ENCODE data around the gene RAB30. TPM values are rescaled to one million over a fixed set of nuclear protein-coding genes. Genes with fewer than 3 reads are reported as not detected.

Gene RAB30
- total RNA-seq, 1 experiment from 2014 or later, result 6.2 TPM

DNA sequence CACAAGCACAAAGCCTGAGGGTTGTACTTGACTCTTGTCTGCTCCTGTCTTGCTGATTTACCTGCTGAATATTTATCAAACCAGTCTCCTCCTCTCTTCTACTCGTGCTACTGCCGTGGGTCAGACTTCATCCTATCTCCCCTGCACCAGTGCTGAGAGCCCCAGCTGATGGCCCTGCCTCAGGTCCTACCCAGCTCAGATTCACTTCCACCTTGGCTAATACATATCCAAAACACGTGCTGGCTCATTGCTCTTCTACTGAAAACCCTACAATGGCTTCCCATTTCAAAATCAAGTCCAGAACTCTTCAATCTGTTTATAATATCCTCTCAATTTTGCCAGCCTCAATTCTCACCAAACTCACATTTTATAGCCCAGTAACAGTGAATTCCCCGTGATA is 48.3 kb downstream of the RAB30 start (continued):
- TF ChIP-seq, protein P1, sequence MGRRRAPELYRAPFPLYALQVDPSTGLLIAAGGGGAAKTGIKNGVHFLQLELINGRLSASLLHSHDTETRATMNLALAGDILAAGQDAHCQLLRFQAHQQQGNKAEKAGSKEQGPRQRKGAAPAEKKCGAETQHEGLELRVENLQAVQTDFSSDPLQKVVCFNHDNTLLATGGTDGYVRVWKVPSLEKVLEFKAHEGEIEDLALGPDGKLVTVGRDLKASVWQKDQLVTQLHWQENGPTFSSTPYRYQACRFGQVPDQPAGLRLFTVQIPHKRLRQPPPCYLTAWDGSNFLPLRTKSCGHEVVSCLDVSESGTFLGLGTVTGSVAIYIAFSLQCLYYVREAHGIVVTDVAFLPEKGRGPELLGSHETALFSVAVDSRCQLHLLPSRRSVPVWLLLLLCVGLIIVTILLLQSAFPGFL (CRISPR knock-in tag; IDR thresholded peaks at IDR 0.05; ENCODE audit: borderline replicate concordance), result no peak
- TF ChIP-seq SMAD3 (CRISPR knock-in tag; IDR thresholded peaks at IDR 0.05; ENCODE audit: borderline replicate concordance), result no peak

DNA sequence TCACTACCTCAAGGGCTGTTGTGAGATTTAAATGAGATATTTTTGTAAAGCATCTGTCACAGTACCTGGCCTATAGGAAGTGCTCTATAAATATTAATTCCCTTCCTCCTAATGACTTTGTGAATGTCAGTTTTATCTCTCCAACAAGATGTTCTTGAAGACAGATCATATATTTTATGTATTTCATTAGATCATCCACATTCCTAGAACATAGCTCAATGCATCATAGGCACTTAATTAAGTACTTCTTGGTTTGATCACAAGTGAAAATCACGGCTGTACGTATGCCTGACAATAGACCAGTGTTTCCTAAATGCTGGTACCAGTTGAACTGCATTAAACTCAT is 49.9 kb downstream of the RAB30 start:
- ATAC-seq (no peak), DNase-seq (ENCODE audit: low spot score) (no peak)
- H3K4me1 Mint-ChIP-seq, result peaks cover 33% of the 10 kb centered on the region
- ChIA-PET CTCF (no interaction called here), POLR2A (no interaction called here)
- H3K27ac Mint-ChIP-seq, result no peak overlapping the region
- no peak for TF ChIP-seq SP1 (CRISPR knock-in tag; conservative IDR thresholded peaks at IDR 0.05)
- TF ChIP-seq, protein P2, sequence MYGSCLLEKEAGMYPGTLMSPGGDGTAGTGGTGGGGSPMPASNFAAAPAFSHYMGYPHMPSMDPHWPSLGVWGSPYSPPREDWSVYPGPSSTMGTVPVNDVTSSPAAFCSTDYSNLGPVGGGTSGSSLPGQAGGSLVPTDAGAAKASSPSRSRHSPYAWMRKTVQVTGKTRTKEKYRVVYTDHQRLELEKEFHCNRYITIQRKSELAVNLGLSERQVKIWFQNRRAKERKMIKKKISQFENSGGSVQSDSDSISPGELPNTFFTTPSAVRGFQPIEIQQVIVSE (CRISPR knock-in tag; IDR thresholded peaks at IDR 0.05; ENCODE audit: borderline replicate concordance), result no peak
- TF ChIP-seq, protein P3, sequence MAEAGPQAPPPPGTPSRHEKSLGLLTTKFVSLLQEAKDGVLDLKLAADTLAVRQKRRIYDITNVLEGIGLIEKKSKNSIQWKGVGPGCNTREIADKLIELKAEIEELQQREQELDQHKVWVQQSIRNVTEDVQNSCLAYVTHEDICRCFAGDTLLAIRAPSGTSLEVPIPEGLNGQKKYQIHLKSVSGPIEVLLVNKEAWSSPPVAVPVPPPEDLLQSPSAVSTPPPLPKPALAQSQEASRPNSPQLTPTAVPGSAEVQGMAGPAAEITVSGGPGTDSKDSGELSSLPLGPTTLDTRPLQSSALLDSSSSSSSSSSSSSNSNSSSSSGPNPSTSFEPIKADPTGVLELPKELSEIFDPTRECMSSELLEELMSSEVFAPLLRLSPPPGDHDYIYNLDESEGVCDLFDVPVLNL (CRISPR knock-in tag; IDR thresholded peaks at IDR 0.05; ENCODE audit: borderline replicate concordance, low read depth), result no peak
- TF ChIP-seq, protein P4, sequence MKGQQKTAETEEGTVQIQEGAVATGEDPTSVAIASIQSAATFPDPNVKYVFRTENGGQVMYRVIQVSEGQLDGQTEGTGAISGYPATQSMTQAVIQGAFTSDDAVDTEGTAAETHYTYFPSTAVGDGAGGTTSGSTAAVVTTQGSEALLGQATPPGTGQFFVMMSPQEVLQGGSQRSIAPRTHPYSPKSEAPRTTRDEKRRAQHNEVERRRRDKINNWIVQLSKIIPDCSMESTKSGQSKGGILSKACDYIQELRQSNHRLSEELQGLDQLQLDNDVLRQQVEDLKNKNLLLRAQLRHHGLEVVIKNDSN (CRISPR knock-in tag; IDR thresholded peaks at IDR 0.05), result no peak
- TF ChIP-seq ZNF423 (CRISPR knock-in tag; IDR thresholded peaks at IDR 0.05), result no peak
- TF ChIP-seq GABPB1 (CRISPR knock-in tag; IDR thresholded peaks at IDR 0.05), result no peak
- no peak for TF ChIP-seq PRRX2 (CRISPR knock-in tag; IDR thresholded peaks at IDR 0.05)
- TF ChIP-seq, protein P5, sequence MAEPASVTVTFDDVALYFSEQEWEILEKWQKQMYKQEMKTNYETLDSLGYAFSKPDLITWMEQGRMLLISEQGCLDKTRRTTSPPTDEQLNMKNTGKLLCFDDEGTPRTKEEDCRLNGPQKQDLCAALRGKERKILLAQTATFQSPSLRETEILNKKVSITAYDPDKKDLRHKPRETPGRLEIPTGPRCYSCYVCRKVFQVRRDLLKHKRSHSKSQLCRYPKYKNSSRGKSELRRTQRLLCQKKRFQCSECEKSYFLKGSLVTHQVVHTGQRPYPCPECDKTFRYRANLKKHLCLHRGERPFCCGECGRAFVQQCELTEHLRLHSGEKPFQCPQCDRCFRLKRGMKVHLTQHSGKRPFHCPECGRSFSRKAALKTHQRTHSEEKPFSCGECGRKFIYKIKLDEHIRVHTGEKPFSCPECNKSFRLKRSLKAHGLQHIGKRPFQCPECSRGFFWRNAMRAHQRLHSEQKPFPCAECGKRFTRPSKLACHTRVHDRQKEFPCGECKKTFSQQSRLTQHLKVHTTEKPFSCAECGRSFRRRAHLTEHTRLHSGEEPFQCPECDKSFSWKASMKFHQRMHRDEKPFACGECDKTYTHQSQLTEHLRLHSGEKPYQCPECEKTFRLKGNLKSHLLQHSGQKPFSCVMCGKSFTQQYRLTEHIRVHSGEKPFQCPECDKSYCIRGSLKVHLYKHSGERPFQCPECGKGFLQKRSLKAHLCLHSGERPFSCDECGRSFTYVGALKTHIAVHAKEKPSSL (CRISPR knock-in tag; conservative IDR thresholded peaks at IDR 0.05), result no peak
- TF ChIP-seq NR1H2 (CRISPR knock-in tag; IDR thresholded peaks at IDR 0.05), result no peak
- TF ChIP-seq, protein P6, sequence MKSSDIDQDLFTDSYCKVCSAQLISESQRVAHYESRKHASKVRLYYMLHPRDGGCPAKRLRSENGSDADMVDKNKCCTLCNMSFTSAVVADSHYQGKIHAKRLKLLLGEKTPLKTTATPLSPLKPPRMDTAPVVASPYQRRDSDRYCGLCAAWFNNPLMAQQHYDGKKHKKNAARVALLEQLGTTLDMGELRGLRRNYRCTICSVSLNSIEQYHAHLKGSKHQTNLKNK (CRISPR knock-in tag; IDR thresholded peaks at IDR 0.05), result no peak
- TF ChIP-seq, protein P7, sequence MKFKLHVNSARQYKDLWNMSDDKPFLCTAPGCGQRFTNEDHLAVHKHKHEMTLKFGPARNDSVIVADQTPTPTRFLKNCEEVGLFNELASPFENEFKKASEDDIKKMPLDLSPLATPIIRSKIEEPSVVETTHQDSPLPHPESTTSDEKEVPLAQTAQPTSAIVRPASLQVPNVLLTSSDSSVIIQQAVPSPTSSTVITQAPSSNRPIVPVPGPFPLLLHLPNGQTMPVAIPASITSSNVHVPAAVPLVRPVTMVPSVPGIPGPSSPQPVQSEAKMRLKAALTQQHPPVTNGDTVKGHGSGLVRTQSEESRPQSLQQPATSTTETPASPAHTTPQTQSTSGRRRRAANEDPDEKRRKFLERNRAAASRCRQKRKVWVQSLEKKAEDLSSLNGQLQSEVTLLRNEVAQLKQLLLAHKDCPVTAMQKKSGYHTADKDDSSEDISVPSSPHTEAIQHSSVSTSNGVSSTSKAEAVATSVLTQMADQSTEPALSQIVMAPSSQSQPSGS (CRISPR knock-in tag; IDR thresholded peaks at IDR 0.05; ENCODE audit: borderline replicate concordance, low read depth), result no peak
- no peak for TF ChIP-seq RORB (CRISPR knock-in tag; IDR thresholded peaks at IDR 0.05)
- no peak for TF ChIP-seq ZNF671 (CRISPR knock-in tag; IDR thresholded peaks at IDR 0.05)
- TF ChIP-seq, protein P8, sequence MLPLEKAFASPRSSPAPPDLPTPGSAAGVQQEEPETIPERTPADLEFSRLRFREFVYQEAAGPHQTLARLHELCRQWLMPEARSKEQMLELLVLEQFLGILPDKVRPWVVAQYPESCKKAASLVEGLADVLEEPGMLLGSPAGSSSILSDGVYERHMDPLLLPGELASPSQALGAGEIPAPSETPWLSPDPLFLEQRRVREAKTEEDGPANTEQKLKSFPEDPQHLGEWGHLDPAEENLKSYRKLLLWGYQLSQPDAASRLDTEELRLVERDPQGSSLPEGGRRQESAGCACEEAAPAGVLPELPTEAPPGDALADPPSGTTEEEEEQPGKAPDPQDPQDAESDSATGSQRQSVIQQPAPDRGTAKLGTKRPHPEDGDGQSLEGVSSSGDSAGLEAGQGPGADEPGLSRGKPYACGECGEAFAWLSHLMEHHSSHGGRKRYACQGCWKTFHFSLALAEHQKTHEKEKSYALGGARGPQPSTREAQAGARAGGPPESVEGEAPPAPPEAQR (CRISPR knock-in tag; IDR thresholded peaks at IDR 0.05), result no peak
- TF ChIP-seq, protein P9, sequence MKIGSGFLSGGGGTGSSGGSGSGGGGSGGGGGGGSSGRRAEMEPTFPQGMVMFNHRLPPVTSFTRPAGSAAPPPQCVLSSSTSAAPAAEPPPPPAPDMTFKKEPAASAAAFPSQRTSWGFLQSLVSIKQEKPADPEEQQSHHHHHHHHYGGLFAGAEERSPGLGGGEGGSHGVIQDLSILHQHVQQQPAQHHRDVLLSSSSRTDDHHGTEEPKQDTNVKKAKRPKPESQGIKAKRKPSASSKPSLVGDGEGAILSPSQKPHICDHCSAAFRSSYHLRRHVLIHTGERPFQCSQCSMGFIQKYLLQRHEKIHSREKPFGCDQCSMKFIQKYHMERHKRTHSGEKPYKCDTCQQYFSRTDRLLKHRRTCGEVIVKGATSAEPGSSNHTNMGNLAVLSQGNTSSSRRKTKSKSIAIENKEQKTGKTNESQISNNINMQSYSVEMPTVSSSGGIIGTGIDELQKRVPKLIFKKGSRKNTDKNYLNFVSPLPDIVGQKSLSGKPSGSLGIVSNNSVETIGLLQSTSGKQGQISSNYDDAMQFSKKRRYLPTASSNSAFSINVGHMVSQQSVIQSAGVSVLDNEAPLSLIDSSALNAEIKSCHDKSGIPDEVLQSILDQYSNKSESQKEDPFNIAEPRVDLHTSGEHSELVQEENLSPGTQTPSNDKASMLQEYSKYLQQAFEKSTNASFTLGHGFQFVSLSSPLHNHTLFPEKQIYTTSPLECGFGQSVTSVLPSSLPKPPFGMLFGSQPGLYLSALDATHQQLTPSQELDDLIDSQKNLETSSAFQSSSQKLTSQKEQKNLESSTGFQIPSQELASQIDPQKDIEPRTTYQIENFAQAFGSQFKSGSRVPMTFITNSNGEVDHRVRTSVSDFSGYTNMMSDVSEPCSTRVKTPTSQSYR (CRISPR knock-in tag; IDR thresholded peaks at IDR 0.05), result no peak
- no peak for TF ChIP-seq FOXP1 (CRISPR knock-in tag; IDR thresholded peaks at IDR 0.05; ENCODE audit: borderline replicate concordance)
- no peak for TF ChIP-seq CBFB (CRISPR knock-in tag; IDR thresholded peaks at IDR 0.05; ENCODE audit: low read depth)
- no peak for TF ChIP-seq OVOL2 (CRISPR knock-in tag; IDR thresholded peaks at IDR 0.05; ENCODE audit: borderline replicate concordance)
- no peak for TF ChIP-seq FOXJ3 (CRISPR knock-in tag; IDR thresholded peaks at IDR 0.05; ENCODE audit: borderline replicate concordance)
- no peak for TF ChIP-seq JUN (CRISPR knock-in tag; IDR thresholded peaks at IDR 0.05)
- no peaks in the 10 kb centered on the region; the same call in 1 of the 2 replicates for H3K27me3 Mint-ChIP-seq (ENCODE audit: low read depth)
- no peak overlapping the region for H3K4me3 Mint-ChIP-seq
- no peaks in the 10 kb centered on the region for H3K9me3 Mint-ChIP-seq
- H3K36me3 Mint-ChIP-seq, result no peaks in the 10 kb centered on the region

Measured in WTC11 (cell line).